Natural killer cell (primary cell): Measurements from ENCODE around the gene FTSJ1. TPM values are rescaled to one million over a fixed set of nuclear protein-coding genes. Genes with fewer than 3 reads are reported as not detected.

Source experiments
- ATAC-seq, 3 donors: fragments of 150-1000 bp in 2 of 3; fragments of 200-7000 bp in 1 of 3; cut with Tn5 transposase; 1 replicate in 1 of 3; 2 replicates in 2 of 3; pipeline ENCODE4 v1.10.0; 2021; ENCODE audit warnings: mild to moderate bottlenecking in 2 of 3, moderate library complexity in 2 of 3
- DNase-seq, 2 donors: peaks; one replicate each; pipeline versions ENCODE4 v3.0.0 to v3.0.0-alpha.2; 2013 to 2021; ENCODE audit warnings: mixed read lengths in 1 of 2
- H3K27ac ChIP-seq: one replicate; pipeline ENCODE4 v1.5.1; 2013; ENCODE audit warnings: mild to moderate bottlenecking, low read length
- H3K27me3 ChIP-seq: one replicate; pipeline ENCODE4 v1.6.1; 2013; ENCODE audit warnings: low read length; ENCODE audit not compliant: control insufficient read depth, insufficient read depth
- H3K36me3 ChIP-seq: one replicate; pipeline ENCODE4 v1.6.1; 2013; ENCODE audit warnings: low read length; ENCODE audit not compliant: control insufficient read depth, insufficient read depth
- H3K4me1 ChIP-seq: one replicate; pipeline ENCODE4 v1.6.1; 2013; ENCODE audit warnings: low read length; ENCODE audit not compliant: control insufficient read depth, insufficient read depth
- H3K4me3 ChIP-seq: one replicate; pipeline ENCODE4 v1.5.1; 2013; ENCODE audit warnings: low read length
- H3K9me3 ChIP-seq: one replicate; pipeline ENCODE4 v1.6.1; 2013; ENCODE audit warnings: low read length; ENCODE audit not compliant: control insufficient read depth, insufficient read depth
- H3K27ac Mint-ChIP-seq, 2 donors: one replicate each; pipeline ENCODE4 v1.8.0; 2022; ENCODE audit warnings: mild to moderate bottlenecking in 2 of 2, mixed read lengths in 2 of 2, moderate library complexity in 1 of 2
- H3K27me3 Mint-ChIP-seq, 2 donors: one replicate each; pipeline ENCODE4 v1.8.0; 2022; ENCODE audit warnings: low read depth in 2 of 2, mixed read lengths in 2 of 2
- H3K36me3 Mint-ChIP-seq: one replicate; pipeline ENCODE4 v1.8.0; 2022; ENCODE audit warnings: mixed read lengths
- H3K4me1 Mint-ChIP-seq, 2 donors: one replicate each; pipeline ENCODE4 v1.8.0; 2022; ENCODE audit warnings: mixed read lengths in 2 of 2
- H3K4me3 Mint-ChIP-seq: one replicate; pipeline ENCODE4 v1.8.0; 2022; ENCODE audit warnings: mild to moderate bottlenecking, moderate library complexity, mixed read lengths
- H3K9me3 Mint-ChIP-seq, 2 donors: one replicate each; pipeline ENCODE4 v1.8.0; 2022; ENCODE audit warnings: mixed read lengths in 2 of 2
- WGBS: methylation state at CpG from one replicate; pipeline ENCODE4 v1.1.7; 2013; ENCODE audit warnings: missing lambda C conversion rate; ENCODE audit not compliant: insufficient coverage; 5-methylcytosine and 5-hydroxymethylcytosine counted together
- intact Hi-C: fragments of 100-400 bp; cut with micrococcal nuclease; formaldehyde crosslinking; loops from one replicate; pipeline ENCODE4 v1.14.2; 2022
- total RNA-seq, 4 donors: library from RNA; stranded (reverse); fragments of 120-200 nt in 1 of 4; gene quantifications; one replicate each; pipeline versions ENCODE4 v1.2.3 to v1.2.4, GENCODE V29; 2013 to 2022
- TF ChIP-seq, protein P1 (sequence below): fragments of 200-600 bp; IDR thresholded peaks from one replicate; pipeline ENCODE4 v1.8.0; 2022; ENCODE audit warnings: antibody characterized with exemption

FTSJ1 gene
- total RNA-seq, 3 donors from 2014 or later (not counting 1 experiment from before 2014, with no cell fraction given) = 62.4 to 75.3 (median 67.3) TPM

DNA sequence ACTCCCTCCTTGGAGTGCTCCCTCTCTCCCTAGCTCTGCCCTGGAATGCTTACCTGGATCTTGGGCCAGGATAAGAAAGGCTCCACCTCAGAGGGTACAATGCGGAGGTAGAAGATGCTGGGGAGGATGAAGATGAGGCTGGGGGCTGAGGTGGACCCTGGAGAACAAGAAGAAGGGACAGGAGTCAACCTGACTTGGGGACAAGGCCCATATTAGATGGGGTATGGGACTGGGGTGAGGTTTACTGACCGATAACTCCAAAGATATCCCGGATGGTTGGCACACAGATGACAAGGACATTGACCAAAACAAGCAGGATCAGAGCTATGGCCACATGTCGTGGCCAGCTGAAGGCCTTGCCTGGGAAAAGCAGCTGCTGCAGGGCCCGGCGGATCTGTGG lies 16.5 kb upstream of the FTSJ1 start:
- TF ChIP-seq, protein P1, sequence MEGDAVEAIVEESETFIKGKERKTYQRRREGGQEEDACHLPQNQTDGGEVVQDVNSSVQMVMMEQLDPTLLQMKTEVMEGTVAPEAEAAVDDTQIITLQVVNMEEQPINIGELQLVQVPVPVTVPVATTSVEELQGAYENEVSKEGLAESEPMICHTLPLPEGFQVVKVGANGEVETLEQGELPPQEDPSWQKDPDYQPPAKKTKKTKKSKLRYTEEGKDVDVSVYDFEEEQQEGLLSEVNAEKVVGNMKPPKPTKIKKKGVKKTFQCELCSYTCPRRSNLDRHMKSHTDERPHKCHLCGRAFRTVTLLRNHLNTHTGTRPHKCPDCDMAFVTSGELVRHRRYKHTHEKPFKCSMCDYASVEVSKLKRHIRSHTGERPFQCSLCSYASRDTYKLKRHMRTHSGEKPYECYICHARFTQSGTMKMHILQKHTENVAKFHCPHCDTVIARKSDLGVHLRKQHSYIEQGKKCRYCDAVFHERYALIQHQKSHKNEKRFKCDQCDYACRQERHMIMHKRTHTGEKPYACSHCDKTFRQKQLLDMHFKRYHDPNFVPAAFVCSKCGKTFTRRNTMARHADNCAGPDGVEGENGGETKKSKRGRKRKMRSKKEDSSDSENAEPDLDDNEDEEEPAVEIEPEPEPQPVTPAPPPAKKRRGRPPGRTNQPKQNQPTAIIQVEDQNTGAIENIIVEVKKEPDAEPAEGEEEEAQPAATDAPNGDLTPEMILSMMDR = no peak
- Histone ChIP-seq H3K27me3 (no peaks in the 10 kb centered on the region), H3K4me3 (no peak overlapping the region), H3K27ac (no peak overlapping the region), H3K4me1 (no peaks in the 10 kb centered on the region), H3K9me3 (no peaks in the 10 kb centered on the region), H3K36me3 (peaks cover 8% of the 10 kb centered on the region)
- H3K36me3 Mint-ChIP-seq = no peaks in the 10 kb centered on the region
- DNase-seq (no peak), ATAC-seq (no peak)
- WGBS = 97% methylated on average over 6 of the region's 6 CpGs
- peak overlapping the region in 1 of 2 donors; percentile 16 for H3K27ac Mint-ChIP-seq
- H3K27me3 Mint-ChIP-seq = no peaks in the 10 kb centered on the region
- H3K4me1 Mint-ChIP-seq = peaks cover 7% of the 10 kb centered on the region in 2 donors
- H3K4me3 Mint-ChIP-seq = no peak overlapping the region
- H3K9me3 Mint-ChIP-seq = no peaks in the 10 kb centered on the region
- intact Hi-C loops = no loop called here

DNA sequence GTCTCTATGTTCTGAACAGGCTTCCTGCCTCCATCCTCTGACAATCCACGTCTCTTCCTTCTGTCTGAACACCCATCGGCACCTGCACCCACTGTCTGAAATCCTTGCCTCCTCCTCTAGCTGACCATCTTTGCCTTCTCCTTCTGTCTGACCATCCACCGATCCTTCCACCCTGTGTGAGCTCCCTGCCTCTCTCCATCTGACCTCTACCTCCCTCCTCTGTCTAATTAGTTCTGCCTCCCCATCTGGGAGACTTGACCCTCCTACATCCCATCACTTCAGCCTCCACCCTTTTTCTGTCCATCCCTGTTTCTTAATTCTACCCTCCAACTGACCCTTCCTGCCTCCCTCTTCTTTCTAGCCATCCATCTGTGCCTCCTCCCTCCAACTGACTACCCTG lies 16.0 kb upstream of the FTSJ1 start:
- no peak for DNase-seq
- Mint-ChIP-seq H3K9me3 (no peaks in the 10 kb centered on the region), H3K4me1 (peaks cover 7 to 9% of the 10 kb centered on the region in 2 donors), H3K27ac (peak overlapping the region in 1 of 2 donors; percentile 14), H3K36me3 (no peaks in the 10 kb centered on the region), H3K4me3 (no peak overlapping the region), H3K27me3 (no peaks in the 10 kb centered on the region)
- no peak for ATAC-seq
- Histone ChIP-seq H3K9me3 (no peaks in the 10 kb centered on the region), H3K4me3 (no peak overlapping the region), H3K27me3 (no peaks in the 10 kb centered on the region), H3K4me1 (no peaks in the 10 kb centered on the region), H3K27ac (no peak overlapping the region), H3K36me3 (peaks cover 8% of the 10 kb centered on the region)
- TF ChIP-seq, protein P1 = no peak
- intact Hi-C loops = no loop called here
- WGBS = 95% methylated on average over 3 of the region's 3 CpGs

DNA sequence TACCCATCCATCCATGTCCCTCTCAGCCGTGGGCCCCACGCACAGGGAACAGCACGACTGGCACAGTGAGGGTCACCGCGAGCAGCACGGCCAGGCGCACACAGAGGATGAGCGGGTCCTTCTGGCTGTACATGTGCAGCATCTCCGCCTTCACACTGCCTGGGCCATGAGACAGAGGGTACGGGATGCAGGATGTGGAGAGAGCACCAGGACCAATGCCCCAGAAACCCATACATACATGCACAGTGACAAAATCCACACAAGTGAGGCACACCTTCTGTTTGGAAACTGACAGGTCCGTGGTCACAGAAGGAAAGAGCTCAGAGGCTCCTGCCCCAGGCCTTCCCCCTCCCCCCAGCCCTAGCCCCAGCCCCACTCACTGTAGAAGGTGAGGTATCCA lies 15.4 kb upstream of the FTSJ1 start:
- no peaks in the 10 kb centered on the region for H3K9me3 ChIP-seq
- peaks cover 8% of the 10 kb centered on the region for H3K36me3 ChIP-seq
- intact Hi-C loops = no loop called here
- Mint-ChIP-seq H3K4me3 (no peak overlapping the region), H3K9me3 (no peaks in the 10 kb centered on the region), H3K4me1 (peaks cover 7 to 14% of the 10 kb centered on the region in 2 donors), H3K27me3 (no peaks in the 10 kb centered on the region), H3K27ac (peak overlapping the region in 1 of 2 donors; percentile 14), H3K36me3 (no peaks in the 10 kb centered on the region)
- H3K27ac ChIP-seq = no peak overlapping the region
- no peak for ATAC-seq
- 98% methylated on average over 10 of the region's 11 CpGs for WGBS
- no peak overlapping the region for H3K4me3 ChIP-seq
- H3K4me1 ChIP-seq = no peaks in the 10 kb centered on the region
- TF ChIP-seq, protein P1 = no peak
- no peaks in the 10 kb centered on the region for H3K27me3 ChIP-seq
- DNase-seq = no peak

DNA sequence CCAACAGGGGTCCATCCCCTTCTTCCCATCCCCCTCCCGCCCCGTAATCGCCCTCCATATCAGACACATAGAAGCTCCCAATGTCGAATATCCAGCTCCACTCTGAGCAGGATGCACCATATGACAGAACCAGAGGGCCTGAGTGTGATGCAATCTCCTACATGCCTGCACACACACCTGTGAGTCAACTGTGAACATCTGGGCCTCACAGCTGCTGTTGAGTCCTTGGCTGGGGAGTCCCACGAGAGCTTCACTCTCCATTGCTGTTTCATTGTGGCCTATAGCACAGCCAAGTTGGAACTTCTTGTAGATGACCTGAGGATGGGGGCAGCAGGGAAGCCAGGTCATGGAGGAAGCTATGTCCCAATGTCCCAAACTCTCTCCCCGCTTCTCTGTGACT lies 14.2 kb upstream of the FTSJ1 start:
- TF ChIP-seq, protein P1 = no peak
- Mint-ChIP-seq H3K27ac (no peak overlapping the region), H3K4me3 (no peak overlapping the region), H3K9me3 (no peaks in the 10 kb centered on the region), H3K27me3 (no peaks in the 10 kb centered on the region), H3K36me3 (no peaks in the 10 kb centered on the region), H3K4me1 (peaks cover 7 to 20% of the 10 kb centered on the region in 2 donors)
- Histone ChIP-seq H3K4me1 (no peaks in the 10 kb centered on the region), H3K27ac (no peak overlapping the region), H3K4me3 (no peak overlapping the region), H3K36me3 (peaks cover 8% of the 10 kb centered on the region), H3K27me3 (no peaks in the 10 kb centered on the region), H3K9me3 (no peaks in the 10 kb centered on the region)
- intact Hi-C loops = no loop called here
- no peak for ATAC-seq
- no peak for DNase-seq
- WGBS = 100% methylated on average over 5 of the region's 6 CpGs
